Transverse colon (tissue), 4 donors: ENCODE measurements around the gene MON1A. TPM values are rescaled to one million over a fixed set of nuclear protein-coding genes. Genes with fewer than 3 reads are reported as not detected.

Source experiments
- DNase-seq: peaks from one replicate; pipeline ENCODE4 v3.0.0-alpha.2; 2019
- H3K27ac ChIP-seq, 4 donors: fragments of 200-600 bp; sonication (generic); 2 replicates each; pipeline ENCODE4 v1.5.1; 2016 to 2018; ENCODE audit warnings: inconsistent platforms in 4 of 4
- H3K27me3 ChIP-seq: fragments of 200-600 bp; sonication (generic); 2 replicates; pipeline ENCODE4 v1.5.1; 2017; ENCODE audit warnings: inconsistent platforms
- H3K36me3 ChIP-seq, 4 donors: fragments of 200-600 bp; sonication (generic); 2 replicates each; pipeline ENCODE4 v1.5.1; 2017 to 2019; ENCODE audit warnings: inconsistent platforms in 4 of 4
- H3K4me1 ChIP-seq, 4 donors: fragments of 200-600 bp; sonication (generic); 2 replicates each; pipeline ENCODE4 v1.5.1; 2017 to 2020; ENCODE audit warnings: inconsistent platforms in 4 of 4
- H3K4me3 ChIP-seq, 4 donors: fragments of 200-600 bp; sonication (generic); 1 replicate in 1 of 4; 2 replicates in 3 of 4; pipeline versions ENCODE4 v1.5.1 to v1.6.1; 2017 to 2019; ENCODE audit warnings: inconsistent platforms in 4 of 4
- H3K9me3 ChIP-seq, 2 donors: fragments of 200-600 bp; sonication (generic); 2 replicates each; pipeline ENCODE4 v1.5.1; 2017 to 2019; ENCODE audit warnings: inconsistent platforms in 2 of 2
- CTCF ChIP-seq, 5 experiments: fragments of 200-600 bp in 3 of 5; fragments of 450-650 bp in 2 of 5; sonication (generic) in 3 of 5; IDR thresholded peaks; 1 replicate in 2 of 5; 2 replicates in 3 of 5; pipeline ENCODE4 v1.5.1; 2016 to 2017; ENCODE audit warnings: antibody characterized with exemption in 5 of 5, inconsistent platforms in 3 of 5, mild to moderate bottlenecking in 2 of 5, moderate library complexity in 1 of 5
- EP300 ChIP-seq: sonication (generic); formaldehyde crosslinking; IDR thresholded peaks from one replicate; pipeline ENCODE4 v1.6.1; 2017; ENCODE audit warnings: antibody characterized with exemption, low read depth
- POLR2A ChIP-seq: fragments of 450-650 bp; IDR thresholded peaks from one replicate; pipeline ENCODE4 v1.6.1; 2016; ENCODE audit warnings: antibody characterized with exemption, mild to moderate bottlenecking, moderate library complexity
- POLR2AphosphoS5 ChIP-seq, 3 donors: sonication (generic); formaldehyde crosslinking; IDR thresholded peaks; one replicate each; pipeline ENCODE4 v1.6.1; 2016; ENCODE audit warnings: antibody characterized with exemption in 3 of 3
- WGBS, 2 donors: methylation state at CpG; one replicate each; pipeline ENCODE4 v1.1.5; 2018; ENCODE audit warnings: low coverage in 1 of 2; 5-methylcytosine and 5-hydroxymethylcytosine counted together
- in situ Hi-C, 4 donors: fragments of 200-750 bp; cut with MboI; loops; one replicate each; pipeline versions ENCODE4 v1.15.0 to v1.15.1; 2017; ENCODE audit warnings: low sequenced_read_pairs in 3 of 4, low pct_ligation_motif_present in 1 of 4, low pct_unique_long_range_greater_than_20kb in 1 of 4
- intact Hi-C: fragments of 100-400 bp; cut with DNase I; formaldehyde crosslinking; loops from one replicate; pipeline ENCODE4 v1.15.1; 2023; ENCODE audit warnings: low total_unique reads
- total RNA-seq, 4 donors: library from RNA; depleted of rRNA; stranded (reverse); fragments of >200 nt; gene quantifications; one replicate each; pipeline ENCODE4 v1.1.0, GENCODE V29; 2016

The MON1A gene
- 10 to 100 TPM in 1 of 4 donors, 1 to 10 TPM in 2, under 1 TPM in 1; 0.80 to 10.5 (median 8.7) TPM for total RNA-seq

GRCh38 chr3:49929291-49930167 is at the start of gene MON1A:
Gene MON1A, minus strand, starts transcription at chr3:49929811. Its CDS starts 16,465 bp downstream, at chr3:49913346.
- Histone ChIP-seq H3K4me1 (peaks cover 10 to 22% (median 16%) of the 10 kb centered on the region in 4 donors), H3K27ac (peak within 1 kb of the TSS; percentile 86 to 92 (median 90)), H3K9me3 (no peaks in the 10 kb centered on the region), H3K36me3 (no peaks in the 10 kb centered on the region), H3K27me3 (no peaks in the 10 kb centered on the region), H3K4me3 (peak within 1 kb of the TSS; percentile 61 to 96 (median 66))
- intact Hi-C loops = no loop called here
- DNase-seq = peak; percentile 97
- in situ Hi-C loops = no loop called here
- 2% methylated on average over 30 of the region's 56 CpGs; no CpG with 5 or more reads in 1 of the 2 donors for WGBS, 2 donors
- TF ChIP-seq CTCF (IDR thresholded peaks at IDR 0.05) = peak; percentile 5 to 50 (median 22)
- TF ChIP-seq POLR2A = peak; percentile 68
- TF ChIP-seq EP300 = no peak
- peak; percentile 11 to 76 (median 69) for TF ChIP-seq POLR2AphosphoS5 (IDR thresholded peaks at IDR 0.05)

DNA sequence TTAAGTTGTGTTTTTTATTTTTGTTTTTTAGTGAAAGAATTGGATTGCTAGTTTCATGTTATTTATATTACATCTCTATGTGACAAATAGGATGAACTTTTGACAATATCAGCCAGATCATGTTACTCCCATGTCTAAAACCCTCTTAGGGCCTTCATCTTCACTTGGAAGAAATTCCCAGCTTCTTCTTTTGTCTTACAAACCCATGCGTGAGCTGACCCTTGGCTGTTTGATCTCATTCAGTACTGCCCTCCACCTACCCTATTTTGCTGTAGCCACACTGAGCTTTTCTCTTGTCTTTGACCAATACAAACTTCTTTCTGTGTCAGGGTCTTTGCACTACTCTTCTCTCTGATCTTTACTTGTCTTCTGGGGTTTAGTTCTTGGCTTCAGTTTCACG is 47.3 kb upstream of the MON1A start:
- 90 to 92% methylated on average over 2 of the region's 2 CpGs for WGBS, 2 donors
- intact Hi-C loops (no loop called here), in situ Hi-C loops (no loop called here)
- Histone ChIP-seq H3K9me3 (no peaks in the 10 kb centered on the region), H3K27ac (no peak overlapping the region), H3K27me3 (no peaks in the 10 kb centered on the region), H3K36me3 (peaks cover 0 to 33% (median 10%) of the 10 kb centered on the region in 4 donors), H3K4me1 (no peaks in the 10 kb centered on the region), H3K4me3 (no peak overlapping the region)
- TF ChIP-seq POLR2AphosphoS5 (IDR thresholded peaks at IDR 0.05) (no peak), CTCF (IDR thresholded peaks at IDR 0.05) (no peak), EP300 (no peak), POLR2A (no peak)
- DNase-seq = no peak

DNA sequence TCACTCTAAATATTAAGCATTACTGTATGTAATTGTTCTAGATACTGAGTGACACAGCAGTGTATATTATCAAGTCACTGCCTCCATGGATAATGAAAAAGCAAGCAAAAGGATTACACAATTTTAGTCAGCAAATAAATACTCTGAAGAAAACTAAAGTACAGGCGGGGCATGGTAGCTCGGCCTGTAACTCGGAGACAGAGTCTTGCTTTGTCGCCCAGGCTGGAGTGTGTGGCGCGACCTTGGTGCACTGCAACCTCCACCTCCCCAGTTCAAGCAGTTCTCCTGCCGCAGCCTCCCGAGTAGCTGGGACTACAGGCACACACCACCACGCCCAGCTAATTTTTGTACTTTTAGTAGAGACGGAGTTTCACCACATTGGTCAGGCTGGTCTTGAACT is 43.0 kb upstream of the MON1A start:
- DNase-seq = no peak
- in situ Hi-C loops (no loop called here), intact Hi-C loops (no loop called here)
- H3K4me1 ChIP-seq = peaks cover 0 to 4% (median 0%) of the 10 kb centered on the region in 4 donors
- TF ChIP-seq POLR2A = no peak
- TF ChIP-seq EP300 = no peak
- no peak for TF ChIP-seq CTCF (IDR thresholded peaks at IDR 0.05)
- TF ChIP-seq POLR2AphosphoS5 (IDR thresholded peaks at IDR 0.05) = no peak
- no peak overlapping the region for H3K4me3 ChIP-seq
- no peak overlapping the region for H3K27ac ChIP-seq
- WGBS, 2 donors = 90 to 95% methylated on average over 4 to 10 of the region's 10 CpGs
- peaks cover 0 to 28% (median 11%) of the 10 kb centered on the region in 4 donors for H3K36me3 ChIP-seq
- no peaks in the 10 kb centered on the region for H3K27me3 ChIP-seq
- H3K9me3 ChIP-seq = no peaks in the 10 kb centered on the region

- TF ChIP-seq EP300 (no peak), POLR2AphosphoS5 (IDR thresholded peaks at IDR 0.05) (no peak), CTCF (IDR thresholded peaks at IDR 0.05) (no peak), POLR2A (no peak)
- WGBS, 2 donors = 83 to 93% methylated on average over 7 to 8 of the region's 8 CpGs
- Histone ChIP-seq H3K4me3 (no peak overlapping the region), H3K4me1 (peaks cover 0 to 16% (median 6%) of the 10 kb centered on the region in 4 donors), H3K9me3 (no peaks in the 10 kb centered on the region), H3K36me3 (peaks cover 0 to 16% (median 7%) of the 10 kb centered on the region in 4 donors), H3K27ac (no peak overlapping the region), H3K27me3 (no peaks in the 10 kb centered on the region)
- in situ Hi-C loops (no loop called here), intact Hi-C loops (no loop called here)
- DNase-seq = no peak
Observed at GRCh38 chr3:49968346-49968745, 38.7 kb upstream of the MON1A start.
